HG03103 (cell line): Measurements from ENCODE around the gene ZNF672.
"Not testable (repeated sequence)": the region's sequence is repeated elsewhere in the genome, so short reads cannot be mapped to it uniquely, and the experiment has no call there.

Experiments
- ATAC-seq: cut with Tn5 transposase; IDR thresholded peaks from one replicate; pipeline ENCODE4 v1.9.1; 2021; ENCODE audit warnings: low read depth; ENCODE audit not compliant: unreplicated experiment

Gene ZNF672

GRCh38 chr1:248882427-248882826 is 44.4 kb downstream of the ZNF672 start:
- not testable (repeated sequence) for ATAC-seq

GRCh38 chr1:248884632-248885295 is 46.7 kb downstream of the ZNF672 start:
- ATAC-seq, result no peak

GRCh38 chr1:248885646-248886045 is 47.6 kb downstream of the ZNF672 start:
- ATAC-seq, result no peak

- no peak for ATAC-seq
Observed at GRCh38 chr1:248886237-248886895, 48.3 kb downstream of the ZNF672 start.

- ATAC-seq, result not testable (repeated sequence)
Observed at GRCh38 chr1:248889914-248890243, 51.9 kb downstream of the ZNF672 start.

GRCh38 chr1:248890549-248891498 is 52.8 kb downstream of the ZNF672 start:
- ATAC-seq, result no peak

GRCh38 chr1:248891758-248892157 is 53.7 kb downstream of the ZNF672 start:
- ATAC-seq, result no peak

GRCh38 chr1:248892590-248892989 is 54.6 kb downstream of the ZNF672 start:
- no peak for ATAC-seq

- ATAC-seq, result no peak
Observed at GRCh38 chr1:248894837-248895236, 56.8 kb downstream of the ZNF672 start.

- ATAC-seq, result no peak
Observed at GRCh38 chr1:248897412-248898337, 59.7 kb downstream of the ZNF672 start.
